ENCODE results near the gene NEK8. TPM values are rescaled to one million over a fixed set of nuclear protein-coding genes. Genes with fewer than 3 reads are reported as not detected.
A peak's percentile ranks its signal among the peaks of the same experiment; 100 is the strongest.

The NEK8 gene
- total RNA-seq, 4 donors from 2014 or later, result 2.8 to 6.0 (median 3.5) TPM

- TF ChIP-seq POLR2A (IDR thresholded peaks at IDR 0.05) (no peak), CTCF (IDR thresholded peaks at IDR 0.05) (no peak), EP300 (IDR thresholded peaks at IDR 0.05) (no peak)
Measured at GRCh38 chr17:28688481-28688880, 40.1 kb upstream of the NEK8 start.

GRCh38 chr17:28689011-28689410 is 39.6 kb upstream of the NEK8 start:
- no peak for DNase-seq (ENCODE audit: low spot score in 2 of 2)
- no peaks in the 10 kb centered on the region for H3K9me3 ChIP-seq
- H3K27me3 ChIP-seq, result no peaks in the 10 kb centered on the region
- H3K27ac ChIP-seq, result no peak overlapping the region
- TF ChIP-seq EP300 (IDR thresholded peaks at IDR 0.05), result no peak
- no peak for TF ChIP-seq CTCF (IDR thresholded peaks at IDR 0.05)
- no peak for TF ChIP-seq POLR2A (IDR thresholded peaks at IDR 0.05)
- H3K36me3 ChIP-seq, result peaks cover 15 to 100% (median 53%) of the 10 kb centered on the region in 3 donors
- 96 to 98% methylated on average over 3 of the region's 3 CpGs for WGBS, 2 donors
- H3K4me1 ChIP-seq, result no peaks in the 10 kb centered on the region
- H3K4me3 ChIP-seq, result no peak overlapping the region

More at GRCh38 chr17:28688481-28688880, 40.1 kb upstream of the NEK8 start:
- DNase-seq (ENCODE audit: low spot score in 2 of 2), result no peak
- no peak overlapping the region for H3K4me3 ChIP-seq
- no peak overlapping the region for H3K27ac ChIP-seq
- WGBS, 2 donors, result 96 to 98% methylated on average over 4 of the region's 4 CpGs
- H3K4me1 ChIP-seq, result no peaks in the 10 kb centered on the region
- peaks cover 15 to 100% (median 50%) of the 10 kb centered on the region in 3 donors for H3K36me3 ChIP-seq
- no peaks in the 10 kb centered on the region for H3K27me3 ChIP-seq
- H3K9me3 ChIP-seq, result no peaks in the 10 kb centered on the region

- H3K36me3 ChIP-seq, result peaks cover 9 to 100% (median 58%) of the 10 kb centered on the region in 3 donors
Measured at GRCh38 chr17:28693869-28694268, 34.7 kb upstream of the NEK8 start.

GRCh38 chr17:28698253-28698941 is 30.2 kb upstream of the NEK8 start:
- peaks cover 0 to 21% (median 5%) of the 10 kb centered on the region in 4 donors for H3K4me1 ChIP-seq
- no peak for TF ChIP-seq POLR2A (IDR thresholded peaks at IDR 0.05)
- TF ChIP-seq CTCF (IDR thresholded peaks at IDR 0.05), result no peak
- TF ChIP-seq EP300 (IDR thresholded peaks at IDR 0.05), result no peak
- DNase-seq (ENCODE audit: low spot score in 2 of 2), result no peak
- H3K36me3 ChIP-seq, result peaks cover 6 to 100% (median 51%) of the 10 kb centered on the region in 3 donors
- 87 to 93% methylated on average over 6 of the region's 6 CpGs for WGBS, 2 donors
- no peaks in the 10 kb centered on the region for H3K27me3 ChIP-seq
- no peak overlapping the region for H3K4me3 ChIP-seq
- peak overlapping the region in 1 of 4 donors; percentile 31 for H3K27ac ChIP-seq
- H3K9me3 ChIP-seq, result no peaks in the 10 kb centered on the region

More at GRCh38 chr17:28693869-28694268, 34.7 kb upstream of the NEK8 start:
- WGBS, 2 donors, result 25 to 60% methylated on average over 1 of the region's 1 CpG
- H3K27me3 ChIP-seq, result no peaks in the 10 kb centered on the region
- TF ChIP-seq EP300 (IDR thresholded peaks at IDR 0.05) (no peak), CTCF (IDR thresholded peaks at IDR 0.05) (no peak), POLR2A (IDR thresholded peaks at IDR 0.05) (no peak)
- DNase-seq (ENCODE audit: low spot score in 2 of 2), result no peak
- no peaks in the 10 kb centered on the region for H3K4me1 ChIP-seq
- H3K9me3 ChIP-seq, result no peaks in the 10 kb centered on the region
- peak overlapping the region in 2 of 4 donors; percentile 11 to 52 for H3K27ac ChIP-seq
- no peak overlapping the region for H3K4me3 ChIP-seq

- TF ChIP-seq POLR2A (IDR thresholded peaks at IDR 0.05) (no peak), EP300 (IDR thresholded peaks at IDR 0.05) (no peak), CTCF (IDR thresholded peaks at IDR 0.05) (no peak)
- Histone ChIP-seq H3K4me3 (no peak overlapping the region), H3K36me3 (peaks cover 6 to 98% (median 47%) of the 10 kb centered on the region in 3 donors), H3K27me3 (no peaks in the 10 kb centered on the region), H3K27ac (no peak overlapping the region), H3K4me1 (peaks cover 0 to 21% (median 5%) of the 10 kb centered on the region in 4 donors), H3K9me3 (no peaks in the 10 kb centered on the region)
- no peak for DNase-seq (ENCODE audit: low spot score in 2 of 2)
- WGBS, 2 donors, result 84 to 86% methylated on average over 8 of the region's 8 CpGs
Measured at GRCh38 chr17:28700278-28700677, 28.3 kb upstream of the NEK8 start.
